ENCODE measurements around the gene ADAMTS9. TPM values are rescaled to one million over a fixed set of nuclear protein-coding genes. Genes with fewer than 3 reads are reported as not detected.

The ADAMTS9 gene
- total RNA-seq, 6 donors from 2014 or later = 12.3 to 54.9 (median 26.6) TPM

GRCh38 chr3:64616953-64617352, 70.8 kb downstream of the ADAMTS9 start:
- ATAC-seq (ENCODE audit: low FRiP score in 2 of 2) (no peak), DNase-seq (no peak)
- Histone ChIP-seq H3K27ac (peak overlapping the region in 2 of 4 donors; percentile 32 to 59), H3K4me1 (peaks cover 0 to 15% (median 9%) of the 10 kb centered on the region in 4 donors), H3K9me3 (no peaks in the 10 kb centered on the region), H3K27me3 (no peaks in the 10 kb centered on the region), H3K36me3 (peaks cover 0 to 44% (median 2%) of the 10 kb centered on the region in 4 donors), H3K4me3 (no peak overlapping the region)
- 44 to 49% methylated on average over 2 of the region's 2 CpGs for WGBS, 2 donors
- TF ChIP-seq EP300 (IDR thresholded peaks at IDR 0.05) = peak in 2 of 4 donors; percentile 53 to 88
- TF ChIP-seq CTCF (IDR thresholded peaks at IDR 0.05) = no peak
- TF ChIP-seq POLR2AphosphoS5 (IDR thresholded peaks at IDR 0.05) = peak; percentile 52 to 87
- no peak for TF ChIP-seq POLR2A (IDR thresholded peaks at IDR 0.05)

GRCh38 chr3:64612916-64613526, 74.8 kb downstream of the ADAMTS9 start:
- H3K36me3 ChIP-seq = peaks cover 0 to 31% (median 2%) of the 10 kb centered on the region in 4 donors
- H3K4me3 ChIP-seq = no peak overlapping the region
- peak; percentile 57 to 62 for ATAC-seq (ENCODE audit: low FRiP score in 2 of 2)
- TF ChIP-seq POLR2AphosphoS5 (IDR thresholded peaks at IDR 0.05) = no peak
- no peak for TF ChIP-seq POLR2A (IDR thresholded peaks at IDR 0.05)
- no peak for DNase-seq
- peaks cover 0 to 15% (median 9%) of the 10 kb centered on the region in 4 donors for H3K4me1 ChIP-seq
- WGBS, 2 donors = 67 to 83% methylated on average over 11 of the region's 11 CpGs
- H3K27ac ChIP-seq = peak overlapping the region; percentile 46 to 63 (median 54)
- no peaks in the 10 kb centered on the region for H3K9me3 ChIP-seq
- H3K27me3 ChIP-seq = no peaks in the 10 kb centered on the region

GRCh38 chr3:64612082-64612860, 75.5 kb downstream of the ADAMTS9 start:
- H3K4me1 ChIP-seq = peaks cover 0 to 11% (median 9%) of the 10 kb centered on the region in 4 donors
- no peaks in the 10 kb centered on the region for H3K27me3 ChIP-seq
- no peak overlapping the region for H3K4me3 ChIP-seq
- peak in 2 of 4 donors; percentile 4 to 40 for TF ChIP-seq EP300 (IDR thresholded peaks at IDR 0.05)
- TF ChIP-seq CTCF (IDR thresholded peaks at IDR 0.05) = no peak
- TF ChIP-seq POLR2AphosphoS5 (IDR thresholded peaks at IDR 0.05) = peak; percentile 35 to 57
- peaks cover 0 to 31% (median 2%) of the 10 kb centered on the region in 4 donors for H3K36me3 ChIP-seq
- H3K9me3 ChIP-seq = no peaks in the 10 kb centered on the region
- WGBS, 2 donors = 53 to 66% methylated on average over 4 of the region's 4 CpGs
- ATAC-seq (ENCODE audit: low FRiP score in 2 of 2) (peak; percentile 51 to 78), DNase-seq (no peak)
- peak overlapping the region in 2 of 4 donors; percentile 46 to 48 for H3K27ac ChIP-seq

GRCh38 chr3:64608741-64609140, 79.1 kb downstream of the ADAMTS9 start:
- WGBS, 2 donors = 91 to 96% methylated on average over 2 of the region's 2 CpGs
- H3K27me3 ChIP-seq = no peaks in the 10 kb centered on the region
- H3K36me3 ChIP-seq = peaks cover 0 to 21% (median 4%) of the 10 kb centered on the region in 4 donors
- H3K4me3 ChIP-seq = no peak overlapping the region
- no peak overlapping the region for H3K27ac ChIP-seq
- no peak for ATAC-seq (ENCODE audit: low FRiP score in 2 of 2)
- no peak for DNase-seq
- no peak for TF ChIP-seq CTCF (IDR thresholded peaks at IDR 0.05)
- TF ChIP-seq POLR2A (IDR thresholded peaks at IDR 0.05) = no peak
- TF ChIP-seq EP300 (IDR thresholded peaks at IDR 0.05) = no peak
- no peak for TF ChIP-seq POLR2AphosphoS5 (IDR thresholded peaks at IDR 0.05)
- H3K9me3 ChIP-seq = no peaks in the 10 kb centered on the region
- peaks cover 0 to 11% (median 8%) of the 10 kb centered on the region in 4 donors for H3K4me1 ChIP-seq

- TF ChIP-seq CTCF (IDR thresholded peaks at IDR 0.05) (no peak), POLR2AphosphoS5 (IDR thresholded peaks at IDR 0.05) (no peak), EP300 (IDR thresholded peaks at IDR 0.05) (no peak), POLR2A (IDR thresholded peaks at IDR 0.05) (no peak)
- Histone ChIP-seq H3K27ac (no peak overlapping the region), H3K4me3 (no peak overlapping the region), H3K9me3 (no peaks in the 10 kb centered on the region), H3K36me3 (peaks cover 0 to 31% (median 7%) of the 10 kb centered on the region in 4 donors), H3K27me3 (no peaks in the 10 kb centered on the region), H3K4me1 (peaks cover 0 to 1% (median 0%) of the 10 kb centered on the region in 4 donors)
- no peak for ATAC-seq (ENCODE audit: low FRiP score in 2 of 2)
- WGBS, 2 donors = 95% methylated on average over 2 of the region's 2 CpGs
- DNase-seq = no peak
Observed at GRCh38 chr3:64607032-64607551, 80.7 kb downstream of the ADAMTS9 start.

All from upper lobe of left lung (tissue), 6 donors.